Body of pancreas (tissue), 4 donors: Measurements from ENCODE around the gene CDK17. TPM values are rescaled to one million over a fixed set of nuclear protein-coding genes. Genes with fewer than 3 reads are reported as not detected.

ENCODE experiments used
- ATAC-seq: fragments of 150-250 bp; one replicate; pipeline ENCODE4 v1.9.1; 2016
- DNase-seq, 4 donors: peaks; one replicate each; pipeline ENCODE4 v3.0.0-alpha.2; 2019
- H3K27ac ChIP-seq, 4 donors: fragments of 200-600 bp; sonication (generic); 1 replicate in 3 of 4; 2 replicates in 1 of 4; pipeline versions ENCODE4 v1.5.1 to v1.6.1; 2016 to 2019; ENCODE audit warnings: mild to moderate bottlenecking in 1 of 4, mixed read lengths in 1 of 4, moderate library complexity in 1 of 4
- H3K27me3 ChIP-seq, 2 donors: fragments of 200-600 bp; sonication (generic); one replicate each; pipeline ENCODE4 v1.6.0; 2016; ENCODE audit warnings: mild to moderate bottlenecking in 1 of 2
- H3K36me3 ChIP-seq, 2 donors: fragments of 200-600 bp; sonication (generic); replicated peaks in 1 of 2; 2 replicates each; pipeline ENCODE4 v1.5.1; 2016; ENCODE audit warnings: low read depth in 2 of 2; ENCODE audit not compliant: insufficient read depth in 1 of 2
- H3K4me1 ChIP-seq: fragments of 200-600 bp; sonication (generic); one replicate; pipeline ENCODE4 v1.6.0; 2016
- H3K4me3 ChIP-seq, 2 donors: fragments of 200-600 bp; sonication (generic); 1 replicate in 1 of 2; 2 replicates in 1 of 2; pipeline ENCODE4 v1.5.1; 2016 to 2019
- H3K9me3 ChIP-seq, 3 donors: fragments of 200-600 bp; sonication (generic); 1 replicate in 2 of 3; 2 replicates in 1 of 3; pipeline ENCODE4 v1.5.1; 2016
- CTCF ChIP-seq, 7 experiments: fragments of 450-650 bp in 4 of 7; fragments of 200-600 bp in 3 of 7; sonication (generic) in 3 of 7; IDR thresholded peaks; one replicate each; pipeline ENCODE4 v1.5.1; 2016 to 2019; ENCODE audit warnings: antibody characterized with exemption in 7 of 7
- POLR2A ChIP-seq, 3 donors: fragments of 450-650 bp; IDR thresholded peaks; one replicate each; pipeline ENCODE4 v1.6.1; 2016; ENCODE audit warnings: antibody characterized with exemption in 3 of 3, mild to moderate bottlenecking in 2 of 3
- WGBS, 2 donors: methylation state at CpG; one replicate each; pipeline ENCODE4 v1.1.5; 2017; 5-methylcytosine and 5-hydroxymethylcytosine counted together
- intact Hi-C: fragments of 100-400 bp; cut with DNase I; formaldehyde crosslinking; loops from one replicate; pipeline ENCODE4 v1.15.1; 2023
- total RNA-seq, 2 donors: library from RNA; depleted of rRNA; stranded (reverse); fragments of >200 nt; gene quantifications; one replicate each; pipeline ENCODE4 v1.1.0, GENCODE V29; 2016

The CDK17 gene
- total RNA-seq, 2 donors from 2014 or later, result 17.5 to 29.8 TPM

- Histone ChIP-seq H3K36me3 (no peaks in the 10 kb centered on the region), H3K27ac (no peak overlapping the region), H3K27me3 (no peaks in the 10 kb centered on the region), H3K4me1 (peaks cover 6% of the 10 kb centered on the region), H3K9me3 (no peaks in the 10 kb centered on the region), H3K4me3 (no peak overlapping the region)
- TF ChIP-seq CTCF (IDR thresholded peaks at IDR 0.05) (no peak), POLR2A (IDR thresholded peaks at IDR 0.05) (no peak)
- intact Hi-C loops, result no loop called here
- ATAC-seq, result no peak
- no peak for DNase-seq
Observed at GRCh38 chr12:96313606-96314005, 86.6 kb downstream of the CDK17 start.

DNA sequence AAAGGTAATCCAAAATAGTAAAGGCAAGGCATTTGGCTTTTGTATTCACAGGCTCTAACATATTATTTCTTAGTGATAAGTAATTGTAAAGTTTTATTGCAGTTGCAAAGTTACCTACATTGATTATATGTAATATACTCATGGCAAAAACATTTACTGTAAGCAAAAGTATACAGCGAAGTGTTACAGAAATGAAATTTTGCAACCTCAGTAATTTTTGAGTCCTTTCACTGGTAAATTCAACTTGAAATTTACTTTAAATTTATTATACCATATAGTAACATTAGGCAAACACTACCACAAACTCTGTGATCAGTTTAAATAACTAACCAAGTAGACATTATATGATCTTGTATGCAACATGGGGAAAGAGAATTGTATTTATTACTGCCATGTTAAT, 89.0 kb downstream of the CDK17 start:
- DNase-seq, result no peak
- intact Hi-C loops, result no loop called here
- ATAC-seq, result no peak
- WGBS, 2 donors, result 94 to 100% methylated on average over 1 of the region's 1 CpG
- H3K9me3 ChIP-seq, result no peaks in the 10 kb centered on the region
- no peak overlapping the region for H3K27ac ChIP-seq
- H3K4me3 ChIP-seq, result no peak overlapping the region
- no peaks in the 10 kb centered on the region for H3K27me3 ChIP-seq
- H3K4me1 ChIP-seq, result peaks cover 6% of the 10 kb centered on the region
- no peaks in the 10 kb centered on the region for H3K36me3 ChIP-seq
- no peak for TF ChIP-seq CTCF (IDR thresholded peaks at IDR 0.05)
- no peak for TF ChIP-seq POLR2A (IDR thresholded peaks at IDR 0.05)

GRCh38 chr12:96310067-96310466, 90.2 kb downstream of the CDK17 start:
- Histone ChIP-seq H3K27me3 (no peaks in the 10 kb centered on the region), H3K36me3 (no peaks in the 10 kb centered on the region), H3K9me3 (no peaks in the 10 kb centered on the region), H3K27ac (no peak overlapping the region), H3K4me3 (no peak overlapping the region), H3K4me1 (peaks cover 6% of the 10 kb centered on the region)
- intact Hi-C loops, result no loop called here
- TF ChIP-seq POLR2A (IDR thresholded peaks at IDR 0.05) (no peak), CTCF (IDR thresholded peaks at IDR 0.05) (no peak)
- DNase-seq (no peak), ATAC-seq (no peak)
- 83 to 85% methylated on average over 3 of the region's 3 CpGs for WGBS, 2 donors

GRCh38 chr12:96308881-96309280, 91.4 kb downstream of the CDK17 start:
- 45 to 61% methylated on average over 1 of the region's 1 CpG for WGBS, 2 donors
- Histone ChIP-seq H3K36me3 (no peaks in the 10 kb centered on the region), H3K4me3 (no peak overlapping the region), H3K9me3 (no peaks in the 10 kb centered on the region), H3K27ac (no peak overlapping the region), H3K27me3 (no peaks in the 10 kb centered on the region), H3K4me1 (peaks cover under 1% of the 10 kb centered on the region)
- ATAC-seq (no peak), DNase-seq (no peak)
- intact Hi-C loops, result no loop called here
- TF ChIP-seq CTCF (IDR thresholded peaks at IDR 0.05) (no peak), POLR2A (IDR thresholded peaks at IDR 0.05) (no peak)

- Histone ChIP-seq H3K4me3 (no peak overlapping the region), H3K27ac (no peak overlapping the region), H3K27me3 (no peaks in the 10 kb centered on the region), H3K4me1 (no peaks in the 10 kb centered on the region), H3K36me3 (no peaks in the 10 kb centered on the region), H3K9me3 (no peaks in the 10 kb centered on the region)
- no peak for ATAC-seq
- 90 to 97% methylated on average over 3 of the region's 3 CpGs for WGBS, 2 donors
- no peak for DNase-seq
- TF ChIP-seq CTCF (IDR thresholded peaks at IDR 0.05) (no peak), POLR2A (IDR thresholded peaks at IDR 0.05) (no peak)
- intact Hi-C loops, result no loop called here
Observed at GRCh38 chr12:96305665-96306064, 94.6 kb downstream of the CDK17 start.
